ENCODE data around the gene TNRC6C. TPM values are rescaled to one million over a fixed set of nuclear protein-coding genes. Genes with fewer than 3 reads are reported as not detected.

TNRC6C gene
- total RNA-seq, 4 donors from 2014 or later: 4.7 to 9.0 (median 7.6) TPM

- H3K9me3 ChIP-seq: no peaks in the 10 kb centered on the region
- no peak for DNase-seq
- intact Hi-C loops (cut with DNase I; ENCODE audit: low total_unique reads): no loop called here
Observed at GRCh38 chr17:78118801-78119241, 160.3 kb downstream of the TNRC6C start.

GRCh38 chr17:78120537-78120936 lies 162.0 kb downstream of the TNRC6C start:
- Histone ChIP-seq H3K9me3 (no peaks in the 10 kb centered on the region), H3K27me3 (no peaks in the 10 kb centered on the region), H3K4me1 (no peaks in the 10 kb centered on the region), H3K27ac (no peak overlapping the region), H3K36me3 (no peaks in the 10 kb centered on the region), H3K4me3 (no peak overlapping the region)
- DNase-seq (no peak), ATAC-seq (no peak)
- in situ Hi-C loops (cut with MboI; ENCODE audit: low sequenced_read_pairs in 4 of 4) (no loop called here), intact Hi-C loops (cut with DNase I; ENCODE audit: low total_unique reads) (no loop called here)
- no peak for TF ChIP-seq POLR2A (IDR thresholded peaks at IDR 0.05)
- TF ChIP-seq, protein P1, sequence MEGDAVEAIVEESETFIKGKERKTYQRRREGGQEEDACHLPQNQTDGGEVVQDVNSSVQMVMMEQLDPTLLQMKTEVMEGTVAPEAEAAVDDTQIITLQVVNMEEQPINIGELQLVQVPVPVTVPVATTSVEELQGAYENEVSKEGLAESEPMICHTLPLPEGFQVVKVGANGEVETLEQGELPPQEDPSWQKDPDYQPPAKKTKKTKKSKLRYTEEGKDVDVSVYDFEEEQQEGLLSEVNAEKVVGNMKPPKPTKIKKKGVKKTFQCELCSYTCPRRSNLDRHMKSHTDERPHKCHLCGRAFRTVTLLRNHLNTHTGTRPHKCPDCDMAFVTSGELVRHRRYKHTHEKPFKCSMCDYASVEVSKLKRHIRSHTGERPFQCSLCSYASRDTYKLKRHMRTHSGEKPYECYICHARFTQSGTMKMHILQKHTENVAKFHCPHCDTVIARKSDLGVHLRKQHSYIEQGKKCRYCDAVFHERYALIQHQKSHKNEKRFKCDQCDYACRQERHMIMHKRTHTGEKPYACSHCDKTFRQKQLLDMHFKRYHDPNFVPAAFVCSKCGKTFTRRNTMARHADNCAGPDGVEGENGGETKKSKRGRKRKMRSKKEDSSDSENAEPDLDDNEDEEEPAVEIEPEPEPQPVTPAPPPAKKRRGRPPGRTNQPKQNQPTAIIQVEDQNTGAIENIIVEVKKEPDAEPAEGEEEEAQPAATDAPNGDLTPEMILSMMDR (IDR thresholded peaks at IDR 0.05 in 4 of 5, conservative IDR thresholded peaks at IDR 0.05 in 1 of 5): no peak

More at GRCh38 chr17:78118801-78119241, 160.3 kb downstream of the TNRC6C start:
- no peak overlapping the region for H3K4me3 ChIP-seq
- TF ChIP-seq, protein P1 (IDR thresholded peaks at IDR 0.05 in 4 of 5, conservative IDR thresholded peaks at IDR 0.05 in 1 of 5): no peak
- TF ChIP-seq POLR2A (IDR thresholded peaks at IDR 0.05): no peak
- no peaks in the 10 kb centered on the region for H3K36me3 ChIP-seq
- no peak overlapping the region for H3K27ac ChIP-seq
- no peak for ATAC-seq
- H3K4me1 ChIP-seq: no peaks in the 10 kb centered on the region
- H3K27me3 ChIP-seq: no peaks in the 10 kb centered on the region
- in situ Hi-C loops (cut with MboI; ENCODE audit: low sequenced_read_pairs in 4 of 4): loop anchor here in 1 of 4 donors (10.0 kb wide), 2 partner anchors 66 to 126 kb away; partner anchors contain the start of genes AFMID and TK1

DNA sequence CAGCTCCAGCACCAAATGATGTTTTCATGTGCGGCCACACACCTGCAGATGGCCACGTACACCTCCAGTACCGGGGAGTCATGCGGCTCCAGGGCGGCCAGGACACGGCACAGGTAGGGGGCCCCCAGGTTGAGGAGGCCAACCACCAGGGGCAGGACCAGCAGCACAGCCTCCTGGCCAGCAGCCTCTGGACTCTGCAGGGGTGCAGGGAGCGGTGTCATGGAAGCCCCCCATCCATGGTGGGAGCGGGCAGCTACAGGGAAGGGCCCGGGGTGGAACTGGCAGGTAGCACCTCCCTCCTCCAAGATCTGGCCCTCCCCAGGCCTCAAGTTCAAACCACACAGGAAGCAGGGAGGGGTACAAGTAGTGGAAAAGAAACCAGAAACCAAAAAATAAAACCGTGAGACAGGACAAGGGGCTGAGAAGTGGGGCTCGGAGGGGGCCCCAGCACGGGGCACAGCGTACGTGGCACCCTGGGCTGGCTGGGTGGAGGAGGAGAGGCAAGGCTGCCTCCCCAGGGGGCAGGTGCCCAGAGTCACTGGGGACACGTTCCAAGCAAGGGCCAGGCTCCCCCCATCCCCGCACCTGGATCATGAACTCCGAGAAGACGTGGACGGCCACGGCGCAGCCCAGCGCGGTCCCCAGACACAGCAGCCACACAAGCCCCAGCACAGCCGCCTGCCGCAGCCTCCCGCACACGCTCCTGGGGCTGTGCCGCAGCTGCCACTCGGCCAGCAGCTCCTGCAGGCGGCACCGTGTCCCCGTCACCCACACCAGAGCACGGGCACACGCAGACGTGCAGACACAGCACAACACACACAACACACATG lies 162.7 kb downstream of the TNRC6C start:
- intact Hi-C loops (cut with DNase I; ENCODE audit: low total_unique reads): no loop called here
- DNase-seq: no peak

DNA sequence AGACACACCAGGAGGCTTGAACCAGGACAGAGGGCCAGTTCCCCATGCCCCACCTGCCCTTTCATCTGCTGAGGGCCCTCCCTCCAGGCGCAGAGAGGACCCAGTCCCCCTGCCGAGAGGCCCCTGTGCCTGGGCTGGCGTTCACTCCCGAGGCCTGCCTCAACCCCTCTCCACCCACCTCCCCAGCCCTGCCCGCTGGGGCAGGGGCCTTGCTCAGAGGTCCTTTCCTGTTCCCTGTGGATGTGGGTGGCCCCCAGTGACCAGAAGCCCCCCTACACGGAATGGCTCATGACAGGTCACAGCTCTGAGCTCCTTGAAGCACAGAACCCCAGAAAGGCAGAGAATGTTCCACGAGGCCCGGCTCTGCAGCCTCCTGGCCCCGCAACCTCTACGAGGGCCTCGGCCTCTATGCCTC lies 163.3 kb downstream of the TNRC6C start:
- H3K27me3 ChIP-seq: no peaks in the 10 kb centered on the region
- in situ Hi-C loops (cut with MboI; ENCODE audit: low sequenced_read_pairs in 4 of 4): no loop called here
- no peak overlapping the region for H3K4me3 ChIP-seq
- H3K27ac ChIP-seq: no peak overlapping the region
- no peaks in the 10 kb centered on the region for H3K36me3 ChIP-seq
- DNase-seq (no peak), ATAC-seq (no peak)
- H3K4me1 ChIP-seq: peaks cover 0 to 6% of the 10 kb centered on the region in 2 donors
- intact Hi-C loops (cut with DNase I; ENCODE audit: low total_unique reads): no loop called here
- no peak for TF ChIP-seq POLR2A (IDR thresholded peaks at IDR 0.05)
- TF ChIP-seq, protein P1 (IDR thresholded peaks at IDR 0.05 in 4 of 5, conservative IDR thresholded peaks at IDR 0.05 in 1 of 5): no peak
- no peaks in the 10 kb centered on the region for H3K9me3 ChIP-seq

More for the DNA sequence above, 162.7 kb downstream of the TNRC6C start:
- in situ Hi-C loops (cut with MboI; ENCODE audit: low sequenced_read_pairs in 4 of 4): no loop called here
- TF ChIP-seq POLR2A (IDR thresholded peaks at IDR 0.05): no peak
- TF ChIP-seq, protein P1 (IDR thresholded peaks at IDR 0.05 in 4 of 5, conservative IDR thresholded peaks at IDR 0.05 in 1 of 5): no peak
- Histone ChIP-seq H3K9me3 (no peaks in the 10 kb centered on the region), H3K36me3 (no peaks in the 10 kb centered on the region), H3K4me1 (no peaks in the 10 kb centered on the region), H3K4me3 (no peak overlapping the region), H3K27ac (no peak overlapping the region), H3K27me3 (no peaks in the 10 kb centered on the region)
- ATAC-seq: no peak
